Duodenal mucosa (tissue), 2 donors: ENCODE results near the gene FBXO34.
"Not testable (repeated sequence)": the region's sequence is repeated elsewhere in the genome, so short reads cannot be mapped to it uniquely, and the experiment has no call there.

Source experiments
- H3K27ac ChIP-seq: one replicate; pipeline ENCODE4 v1.7.0; 2013; ENCODE audit warnings: low read depth, low read length
- H3K27me3 ChIP-seq, 2 donors: one replicate each; pipeline ENCODE4 v1.7.0; 2013; ENCODE audit warnings: low read length in 2 of 2, control low read depth in 1 of 2; ENCODE audit not compliant: insufficient read depth in 2 of 2, control insufficient read depth in 1 of 2
- H3K36me3 ChIP-seq, 2 donors: one replicate each; pipeline ENCODE4 v1.7.0; 2013; ENCODE audit warnings: low read length in 2 of 2, control low read depth in 1 of 2; ENCODE audit not compliant: insufficient read depth in 2 of 2, control insufficient read depth in 1 of 2
- H3K4me1 ChIP-seq, 2 donors: one replicate each; pipeline ENCODE4 v1.7.0; 2013; ENCODE audit warnings: low read length in 2 of 2, control low read depth in 1 of 2; ENCODE audit not compliant: insufficient read depth in 2 of 2, control insufficient read depth in 1 of 2
- H3K4me3 ChIP-seq, 2 donors: one replicate each; pipeline ENCODE4 v1.7.0; 2013; ENCODE audit warnings: low read length in 2 of 2, low read depth in 1 of 2
- H3K9ac ChIP-seq, 2 donors: one replicate each; pipeline ENCODE4 v1.7.0; 2013; ENCODE audit warnings: low read length in 2 of 2, low read depth in 1 of 2
- H3K9me3 ChIP-seq, 2 donors: one replicate each; pipeline ENCODE4 v1.7.0; 2013; ENCODE audit warnings: low read length in 2 of 2, control low read depth in 1 of 2; ENCODE audit not compliant: control insufficient read depth in 1 of 2

FBXO34 gene

DNA sequence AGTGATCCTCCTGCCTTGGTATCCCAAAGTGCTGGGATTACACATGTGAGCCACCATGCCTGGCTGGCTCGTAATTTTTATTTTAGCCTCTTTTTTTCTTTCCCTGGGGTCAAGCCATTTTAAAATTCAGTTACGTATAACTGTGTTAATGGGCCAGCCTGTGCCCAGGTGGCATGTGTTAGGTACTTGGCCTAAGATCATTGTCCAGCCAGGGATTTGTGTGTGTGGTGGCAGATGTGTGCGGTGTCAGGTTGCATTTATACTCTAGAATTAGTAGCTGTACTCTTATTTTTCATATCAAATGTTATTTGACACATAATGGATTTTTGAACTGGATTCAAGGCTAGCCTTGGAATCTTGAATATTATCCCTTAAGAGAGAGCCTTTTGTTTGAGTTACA is 69.3 kb downstream of the FBXO34 start:
- no peak overlapping the region for H3K9ac ChIP-seq
- H3K27ac ChIP-seq, result no peak overlapping the region

DNA sequence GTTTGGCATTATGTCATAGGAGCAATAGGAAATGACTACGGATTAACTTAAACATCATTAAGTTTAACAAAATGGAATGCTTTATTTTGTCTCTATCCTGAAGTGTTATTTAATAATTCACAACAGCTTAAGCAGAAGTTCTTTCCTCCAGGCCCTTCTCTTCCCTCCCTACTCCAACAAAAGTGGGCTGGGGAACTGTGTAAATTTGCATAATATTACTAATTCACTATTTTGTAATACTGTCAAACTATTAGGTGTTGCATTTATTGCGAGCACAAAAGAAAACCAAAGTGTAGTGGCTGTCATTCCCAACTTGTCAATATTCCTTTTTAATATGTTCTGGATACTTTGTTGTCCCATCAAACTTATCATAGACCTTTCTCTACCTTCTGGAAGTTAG is 70.6 kb downstream of the FBXO34 start:
- Histone ChIP-seq H3K9me3 (no peaks in the 10 kb centered on the region), H3K27ac (no peak overlapping the region), H3K36me3 (no peaks in the 10 kb centered on the region), H3K4me1 (peaks cover 6 to 20% of the 10 kb centered on the region in 2 donors), H3K4me3 (no peak overlapping the region), H3K27me3 (no peaks in the 10 kb centered on the region), H3K9ac (no peak overlapping the region)

More for the DNA sequence above, 69.3 kb downstream of the FBXO34 start:
- Histone ChIP-seq H3K27me3 (no peaks in the 10 kb centered on the region), H3K4me1 (peaks cover 13 to 27% of the 10 kb centered on the region in 2 donors), H3K9me3 (no peaks in the 10 kb centered on the region), H3K36me3 (no peaks in the 10 kb centered on the region), H3K4me3 (no peak overlapping the region)

DNA sequence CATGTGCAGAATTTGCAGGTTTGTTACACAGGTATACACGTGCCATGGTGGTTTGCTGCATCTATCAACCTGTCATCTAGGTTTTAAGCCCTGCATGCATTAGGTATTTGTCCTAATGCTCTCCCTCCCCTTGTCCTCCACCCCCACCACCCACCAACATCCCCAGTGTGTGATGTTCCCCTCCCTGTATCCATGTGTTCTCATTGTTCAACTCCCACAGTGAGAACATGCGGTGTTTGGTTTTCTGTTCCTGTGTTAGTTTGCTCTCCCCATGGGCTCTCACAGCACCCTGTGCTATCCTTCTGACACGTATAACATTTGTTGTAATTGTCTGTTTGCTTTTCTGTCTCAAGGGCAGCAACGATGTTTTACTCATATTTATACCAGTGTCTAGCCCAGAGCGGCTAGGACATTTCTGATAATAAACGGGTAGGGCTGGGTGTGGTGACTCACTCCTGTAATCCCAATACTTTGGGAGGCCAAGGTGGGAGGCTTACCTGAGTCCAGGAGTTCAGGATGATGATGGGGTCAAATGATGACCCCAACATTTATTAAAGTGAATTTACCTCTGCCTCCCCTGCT is 73.5 kb downstream of the FBXO34 start:
- H3K27ac ChIP-seq, H3K9me3 ChIP-seq, H3K4me3 ChIP-seq, H3K27me3 ChIP-seq, H3K36me3 ChIP-seq, H3K9ac ChIP-seq: not testable (repeated sequence)
- H3K4me1 ChIP-seq, result peaks cover 21 to 26% of the 10 kb centered on the region in 2 donors

DNA sequence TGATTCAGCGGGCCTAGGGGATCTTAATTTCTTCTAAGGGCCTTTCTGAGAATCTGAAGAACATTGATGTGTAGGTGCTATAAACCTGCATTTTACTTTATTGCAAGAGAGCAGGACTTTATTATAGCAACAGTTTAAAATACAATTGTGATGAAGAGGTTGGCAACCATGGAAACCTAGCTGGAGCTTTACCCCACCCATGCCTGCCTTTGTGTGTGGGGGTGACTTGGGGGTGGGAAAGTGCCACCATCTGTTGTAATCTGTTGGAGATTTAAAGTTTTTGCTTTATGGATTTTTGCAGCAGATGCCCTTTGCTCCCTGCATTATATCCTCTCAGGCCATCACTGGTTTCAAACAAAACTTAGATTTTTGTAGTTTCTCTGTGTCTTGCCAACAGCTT is 75.8 kb downstream of the FBXO34 start:
- Histone ChIP-seq H3K9ac (no peak overlapping the region), H3K9me3 (no peaks in the 10 kb centered on the region), H3K4me3 (no peak overlapping the region), H3K36me3 (peaks cover 4 to 18% of the 10 kb centered on the region in 2 donors), H3K27ac (no peak overlapping the region), H3K4me1 (peaks cover 21% of the 10 kb centered on the region in 2 donors), H3K27me3 (no peaks in the 10 kb centered on the region)

DNA sequence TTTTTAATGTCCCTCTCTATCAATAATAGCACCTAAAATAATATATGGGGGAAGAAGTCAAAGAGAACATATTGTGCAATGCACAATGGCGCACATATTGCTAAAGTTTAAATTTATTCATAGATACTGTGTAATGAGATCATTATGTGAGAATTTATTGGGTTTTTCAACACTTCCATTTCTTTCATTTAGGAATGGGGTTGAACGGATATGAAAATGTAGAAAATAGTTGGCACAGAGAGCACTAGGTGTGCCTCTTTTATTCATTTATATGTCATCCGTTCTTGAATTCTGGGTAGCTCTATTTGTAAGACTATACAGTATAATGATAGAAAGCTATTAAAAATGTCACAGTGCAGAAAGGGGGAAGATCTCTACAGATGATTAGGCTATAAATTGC is 76.5 kb downstream of the FBXO34 start:
- Histone ChIP-seq H3K4me3 (no peak overlapping the region), H3K9ac (no peak overlapping the region), H3K9me3 (no peaks in the 10 kb centered on the region), H3K27me3 (no peaks in the 10 kb centered on the region), H3K27ac (no peak overlapping the region), H3K4me1 (peaks cover 21% of the 10 kb centered on the region in 2 donors), H3K36me3 (peaks cover 4 to 25% of the 10 kb centered on the region in 2 donors)

DNA sequence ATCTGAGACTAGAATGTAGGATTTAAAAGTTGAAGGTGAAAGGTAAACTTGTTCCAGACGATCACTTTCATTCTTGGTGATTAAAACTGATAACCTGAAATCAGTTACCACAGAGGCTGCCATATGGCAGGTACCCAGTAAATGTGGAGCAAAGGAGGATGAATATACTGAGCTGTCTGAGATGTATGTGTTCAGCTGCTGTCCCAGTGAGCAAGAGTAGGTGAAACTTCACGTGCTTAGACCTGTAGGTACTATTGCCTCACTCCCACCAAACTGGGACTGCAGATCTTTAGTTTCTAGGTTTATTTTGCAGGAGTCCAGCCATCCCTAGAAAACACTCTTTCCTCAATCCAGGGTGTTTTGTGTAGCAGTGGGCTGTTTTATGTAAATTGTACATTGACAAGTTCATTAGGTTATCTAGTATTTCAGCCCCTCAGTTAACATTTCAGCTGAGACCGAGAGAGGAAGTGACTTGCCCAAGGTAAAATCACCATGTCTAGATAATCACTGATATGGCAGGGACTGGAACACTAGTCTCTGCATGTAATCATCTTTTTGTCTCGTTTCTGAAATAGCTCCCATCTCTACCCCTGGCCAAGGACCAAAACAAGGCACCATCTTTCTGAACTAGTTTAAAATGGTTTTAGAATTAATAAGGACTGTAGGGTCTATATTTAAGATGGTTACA is 77.7 kb downstream of the FBXO34 start:
- peaks cover 4 to 26% of the 10 kb centered on the region in 2 donors for H3K36me3 ChIP-seq
- H3K4me1 ChIP-seq, result peaks cover 19 to 21% of the 10 kb centered on the region in 2 donors
- H3K27ac ChIP-seq, result no peak overlapping the region
- no peak overlapping the region for H3K4me3 ChIP-seq
- H3K9ac ChIP-seq, result no peak overlapping the region
- H3K27me3 ChIP-seq, result no peaks in the 10 kb centered on the region
- H3K9me3 ChIP-seq, result no peaks in the 10 kb centered on the region

DNA sequence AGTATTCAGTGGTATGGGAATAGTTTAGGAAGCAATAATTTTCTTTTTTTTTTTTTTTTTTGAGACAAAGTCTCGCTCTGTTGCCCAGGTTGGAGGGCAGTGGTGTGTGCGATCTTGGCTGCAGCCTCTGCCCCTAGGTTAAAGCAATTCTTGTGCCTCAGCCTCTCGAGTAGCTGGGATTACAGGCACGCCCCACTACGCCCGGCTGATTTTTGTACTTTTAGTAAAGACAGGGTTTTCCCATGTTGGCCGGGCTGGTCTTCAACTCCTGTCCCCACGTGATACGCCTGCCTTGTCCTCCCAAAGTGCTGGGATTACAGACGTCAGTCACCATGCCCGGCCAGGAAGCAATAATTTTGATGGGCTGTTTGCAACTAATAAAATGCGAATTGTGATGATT is 78.3 kb downstream of the FBXO34 start:
- no peak overlapping the region for H3K27ac ChIP-seq

DNA sequence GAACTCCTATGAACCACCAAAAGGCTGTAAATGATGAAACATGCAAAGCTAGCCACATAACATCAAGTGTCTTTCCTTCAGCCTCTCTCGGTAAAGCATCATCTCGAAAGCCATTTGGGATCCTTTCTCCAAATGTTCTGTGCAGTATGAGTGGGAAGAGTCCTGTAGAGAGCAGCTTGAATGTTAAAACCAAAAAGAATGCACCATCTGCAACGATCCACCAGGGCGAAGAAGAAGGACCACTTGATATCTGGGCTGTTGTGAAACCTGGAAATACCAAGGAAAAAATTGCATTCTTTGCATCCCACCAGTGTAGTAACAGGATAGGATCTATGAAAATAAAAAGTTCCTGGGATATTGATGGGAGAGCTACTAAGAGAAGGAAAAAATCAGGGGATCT is 79.2 kb downstream of the FBXO34 start:
- Histone ChIP-seq H3K27me3 (no peaks in the 10 kb centered on the region), H3K9ac (no peak overlapping the region), H3K4me3 (no peak overlapping the region), H3K27ac (no peak overlapping the region), H3K36me3 (peaks cover 4 to 34% of the 10 kb centered on the region in 2 donors), H3K4me1 (peaks cover 10 to 15% of the 10 kb centered on the region in 2 donors), H3K9me3 (no peaks in the 10 kb centered on the region)

More for the DNA sequence above, 78.3 kb downstream of the FBXO34 start:
- Histone ChIP-seq H3K9me3 (no peaks in the 10 kb centered on the region), H3K9ac (no peak overlapping the region), H3K4me1 (peaks cover 16 to 21% of the 10 kb centered on the region in 2 donors), H3K36me3 (peaks cover 4 to 26% of the 10 kb centered on the region in 2 donors), H3K27me3 (no peaks in the 10 kb centered on the region), H3K4me3 (no peak overlapping the region)

DNA sequence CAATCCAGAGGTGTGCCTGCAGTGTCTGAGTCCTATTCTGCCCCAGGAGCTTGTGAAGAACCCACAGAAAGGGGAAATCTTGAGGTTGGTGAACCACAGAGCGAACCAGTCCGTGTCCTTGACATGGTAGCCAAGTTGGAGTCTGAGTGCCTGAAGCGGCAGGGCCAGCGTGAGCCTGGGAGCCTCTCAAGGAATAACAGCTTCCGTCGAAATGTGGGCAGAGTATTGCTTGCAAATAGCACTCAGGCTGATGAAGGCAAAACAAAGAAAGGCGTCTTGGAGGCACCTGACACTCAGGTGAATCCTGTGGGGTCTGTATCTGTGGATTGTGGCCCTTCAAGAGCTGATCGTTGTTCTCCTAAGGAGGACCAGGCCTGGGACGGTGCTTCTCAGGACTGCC is 79.9 kb downstream of the FBXO34 start:
- Histone ChIP-seq H3K36me3 (peaks cover 4 to 38% of the 10 kb centered on the region in 2 donors), H3K9ac (no peak overlapping the region)

DNA sequence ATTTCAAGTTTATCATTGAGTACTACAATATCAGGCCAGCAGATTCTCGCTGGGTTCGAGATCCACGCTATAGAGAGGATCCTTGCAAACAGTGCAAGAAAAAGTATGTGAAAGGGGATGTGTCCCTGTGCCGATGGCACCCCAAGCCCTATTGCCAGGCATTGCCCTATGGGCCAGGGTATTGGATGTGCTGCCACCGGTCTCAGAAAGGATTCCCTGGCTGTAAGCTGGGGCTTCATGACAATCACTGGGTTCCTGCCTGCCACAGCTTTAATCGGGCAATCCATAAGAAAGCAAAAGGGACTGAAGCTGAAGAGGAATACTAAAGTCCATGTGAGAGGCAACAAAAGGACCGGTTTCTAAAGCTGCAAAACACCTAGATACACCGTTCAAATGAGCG is 81.0 kb downstream of the FBXO34 start:
- no peak overlapping the region for H3K9ac ChIP-seq
- H3K27ac ChIP-seq, result no peak overlapping the region
- H3K27me3 ChIP-seq, result no peaks in the 10 kb centered on the region
- peaks cover 4 to 40% of the 10 kb centered on the region in 2 donors for H3K36me3 ChIP-seq
- peaks cover 7 to 15% of the 10 kb centered on the region in 2 donors for H3K4me1 ChIP-seq
- no peak overlapping the region for H3K4me3 ChIP-seq
- H3K9me3 ChIP-seq, result no peaks in the 10 kb centered on the region

More for the DNA sequence above, 79.9 kb downstream of the FBXO34 start:
- H3K9me3 ChIP-seq, result no peaks in the 10 kb centered on the region
- H3K4me3 ChIP-seq, result no peak overlapping the region
- H3K4me1 ChIP-seq, result peaks cover 7 to 15% of the 10 kb centered on the region in 2 donors
- H3K27ac ChIP-seq, result no peak overlapping the region
- H3K27me3 ChIP-seq, result no peaks in the 10 kb centered on the region
